ENCODE results near the gene PILRA. TPM values are rescaled to one million over a fixed set of nuclear protein-coding genes. Genes with fewer than 3 reads are reported as not detected.

PILRA gene
- total and polyA plus RNA-seq, 2 experiments from 2014 or later, result 2.2 to 3.0 TPM

DNA sequence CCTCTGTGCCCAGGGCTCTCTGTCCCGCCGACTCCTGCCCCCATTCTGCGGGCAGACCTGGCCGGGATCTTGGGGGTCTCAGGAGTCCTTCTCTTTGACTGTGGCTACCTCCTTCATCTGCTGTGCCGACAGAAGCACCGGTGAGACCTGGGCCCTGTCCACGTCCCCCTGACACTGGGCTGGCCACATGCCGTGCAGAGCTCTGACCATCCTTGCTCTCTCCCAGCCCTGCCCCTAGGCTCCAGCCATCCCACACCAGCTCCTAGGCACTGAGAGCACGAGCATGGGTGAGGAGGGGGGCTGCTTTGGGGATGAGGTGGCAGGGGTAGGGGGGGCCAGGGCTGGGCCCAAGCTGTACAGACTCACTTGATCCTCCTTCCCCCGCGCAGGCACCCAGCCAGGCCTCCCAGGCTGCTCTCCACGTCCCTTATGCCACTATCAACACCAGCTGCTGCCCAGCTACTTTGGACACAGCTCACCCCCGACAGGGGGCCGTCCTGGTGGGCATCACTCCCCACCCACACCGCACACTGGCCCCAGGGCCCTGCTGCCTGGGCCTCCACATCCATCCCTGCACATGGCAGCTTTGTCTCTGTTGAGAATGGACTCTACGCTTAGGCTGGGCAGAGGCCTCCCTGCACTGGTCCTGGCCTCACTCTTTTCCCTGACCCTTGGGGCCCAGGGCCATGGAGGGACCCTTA is 20.2 kb upstream of the PILRA start:
- no peaks in the 10 kb centered on the region for H3K9me2 ChIP-seq (replicated peaks; ENCODE audit: insufficient read depth)
- H3K79me2 ChIP-seq, result no peaks in the 10 kb centered on the region
- no peak overlapping the region for H3K4me3 ChIP-seq
- no peak for DNase-seq (ENCODE audit: low spot score)
- H3K4me1 ChIP-seq (ENCODE audit: insufficient read depth), result no peaks in the 10 kb centered on the region
- H3K9me3 ChIP-seq (ENCODE audit: low read depth), result no peaks in the 10 kb centered on the region
- TF ChIP-seq EZH2phosphoT487 (IDR thresholded peaks at IDR 0.05; ENCODE audit: low read depth, severe bottlenecking, unreplicated experiment) (no peak), CTCF (IDR thresholded peaks at IDR 0.05; ENCODE audit: poor library complexity) (no peak), EZH2 (IDR thresholded peaks at IDR 0.05; ENCODE audit: borderline replicate concordance) (no peak)
- H3K27me3 ChIP-seq, result no peaks in the 10 kb centered on the region
- H4K20me1 ChIP-seq (ENCODE audit: insufficient read depth, poor library complexity, severe bottlenecking), result no peaks in the 10 kb centered on the region
- no peak overlapping the region for H2AFZ ChIP-seq
- WGBS (ENCODE audit: low lambda C conversion rate, missing lambda C conversion rate), result 94% methylated on average over 12 of the region's 16 CpGs
- no peak overlapping the region for H3K4me2 ChIP-seq
- H3K36me3 ChIP-seq (replicated peaks; ENCODE audit: insufficient read depth, low read depth), result no peaks in the 10 kb centered on the region
- no peak overlapping the region for H3K27ac ChIP-seq

GRCh38 chr7:100353685-100354330 is 19.5 kb upstream of the PILRA start:
- Histone ChIP-seq H3K4me3 (no peak overlapping the region), H3K4me2 (no peak overlapping the region), H3K27ac (no peak overlapping the region), H3K9me3 (ENCODE audit: low read depth) (no peaks in the 10 kb centered on the region), H3K79me2 (no peaks in the 10 kb centered on the region), H3K9me2 (replicated peaks; ENCODE audit: insufficient read depth) (no peaks in the 10 kb centered on the region), H3K27me3 (no peaks in the 10 kb centered on the region), H3K36me3 (replicated peaks; ENCODE audit: insufficient read depth, low read depth) (no peaks in the 10 kb centered on the region), H2AFZ (no peak overlapping the region), H4K20me1 (ENCODE audit: insufficient read depth, poor library complexity, severe bottlenecking) (no peaks in the 10 kb centered on the region), H3K4me1 (ENCODE audit: insufficient read depth) (no peaks in the 10 kb centered on the region)
- TF ChIP-seq CTCF (IDR thresholded peaks at IDR 0.05; ENCODE audit: poor library complexity), result no peak
- no peak for TF ChIP-seq EZH2 (IDR thresholded peaks at IDR 0.05; ENCODE audit: borderline replicate concordance)
- no peak for TF ChIP-seq EZH2phosphoT487 (IDR thresholded peaks at IDR 0.05; ENCODE audit: low read depth, severe bottlenecking, unreplicated experiment)
- WGBS (ENCODE audit: low lambda C conversion rate, missing lambda C conversion rate), result 88% methylated on average over 6 of the region's 6 CpGs
- DNase-seq (ENCODE audit: low spot score), result no peak

DNA sequence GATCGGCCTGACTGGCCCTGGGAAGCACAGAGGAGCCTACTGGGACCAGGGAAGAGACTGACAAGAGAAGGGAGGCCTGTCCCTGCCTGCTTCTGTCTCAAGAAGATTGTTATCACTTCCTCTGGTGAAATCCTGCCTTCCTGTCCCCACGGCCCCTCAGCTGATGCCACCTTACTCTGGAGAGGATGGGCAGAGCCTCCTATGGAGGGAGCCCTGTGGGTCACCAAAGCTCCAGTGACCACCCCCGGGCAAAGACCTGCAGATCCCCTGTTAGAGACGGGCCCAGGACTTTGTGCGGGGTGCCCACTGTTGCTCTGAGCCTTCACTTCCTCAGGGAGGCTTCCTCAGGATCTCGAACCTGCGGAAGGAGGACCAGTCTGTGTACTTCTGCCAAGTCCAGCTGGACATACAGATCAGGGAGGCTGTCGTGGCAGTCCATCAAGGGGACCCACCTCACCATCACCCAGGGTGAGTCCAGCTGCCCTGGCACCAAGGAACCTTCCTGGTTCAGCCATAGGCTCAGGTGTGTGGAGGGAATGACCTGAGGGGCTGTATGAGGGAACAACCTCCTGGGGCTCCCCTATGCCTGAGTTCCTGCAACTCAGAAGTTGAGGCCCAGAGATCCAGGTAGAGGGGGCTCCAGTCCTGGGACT is 16.7 kb upstream of the PILRA start:
- no peaks in the 10 kb centered on the region for H3K9me3 ChIP-seq (ENCODE audit: low read depth)
- no peaks in the 10 kb centered on the region for H3K9me2 ChIP-seq (replicated peaks; ENCODE audit: insufficient read depth)
- TF ChIP-seq CTCF (IDR thresholded peaks at IDR 0.05; ENCODE audit: poor library complexity), result no peak
- no peak for TF ChIP-seq EZH2phosphoT487 (IDR thresholded peaks at IDR 0.05; ENCODE audit: low read depth, severe bottlenecking, unreplicated experiment)
- TF ChIP-seq EZH2 (IDR thresholded peaks at IDR 0.05; ENCODE audit: borderline replicate concordance), result no peak
- H4K20me1 ChIP-seq (ENCODE audit: insufficient read depth, poor library complexity, severe bottlenecking), result no peaks in the 10 kb centered on the region
- no peak overlapping the region for H3K27ac ChIP-seq
- DNase-seq (ENCODE audit: low spot score), result no peak
- no peak overlapping the region for H3K4me2 ChIP-seq
- WGBS (ENCODE audit: low lambda C conversion rate, missing lambda C conversion rate), result 92% methylated on average over 8 of the region's 8 CpGs
- no peaks in the 10 kb centered on the region for H3K4me1 ChIP-seq (ENCODE audit: insufficient read depth)
- no peaks in the 10 kb centered on the region for H3K79me2 ChIP-seq
- no peaks in the 10 kb centered on the region for H3K36me3 ChIP-seq (replicated peaks; ENCODE audit: insufficient read depth, low read depth)
- H3K4me3 ChIP-seq, result no peak overlapping the region
- H3K27me3 ChIP-seq, result no peaks in the 10 kb centered on the region
- H2AFZ ChIP-seq, result no peak overlapping the region

Data from hepatocyte (in vitro differentiated cells).